Activated CD4-positive, alpha-beta T cell treated with anti-CD3 and anti-CD28 coated beads, Interleukin-2, amount 50 U/mL, for 1 hour (primary cell): ENCODE results near the gene LIMK2.
"Not testable (repeated sequence)": the region's sequence is repeated elsewhere in the genome, so short reads cannot be mapped to it uniquely, and the experiment has no call there.

ENCODE experiments used
- DNase-seq: peaks from one replicate; pipeline ENCODE4 v3.0.0-alpha.2; 2020

Gene LIMK2

GRCh38 chr22:31295360-31295759, 83.3 kb downstream of the LIMK2 start:
- DNase-seq = no peak

DNA sequence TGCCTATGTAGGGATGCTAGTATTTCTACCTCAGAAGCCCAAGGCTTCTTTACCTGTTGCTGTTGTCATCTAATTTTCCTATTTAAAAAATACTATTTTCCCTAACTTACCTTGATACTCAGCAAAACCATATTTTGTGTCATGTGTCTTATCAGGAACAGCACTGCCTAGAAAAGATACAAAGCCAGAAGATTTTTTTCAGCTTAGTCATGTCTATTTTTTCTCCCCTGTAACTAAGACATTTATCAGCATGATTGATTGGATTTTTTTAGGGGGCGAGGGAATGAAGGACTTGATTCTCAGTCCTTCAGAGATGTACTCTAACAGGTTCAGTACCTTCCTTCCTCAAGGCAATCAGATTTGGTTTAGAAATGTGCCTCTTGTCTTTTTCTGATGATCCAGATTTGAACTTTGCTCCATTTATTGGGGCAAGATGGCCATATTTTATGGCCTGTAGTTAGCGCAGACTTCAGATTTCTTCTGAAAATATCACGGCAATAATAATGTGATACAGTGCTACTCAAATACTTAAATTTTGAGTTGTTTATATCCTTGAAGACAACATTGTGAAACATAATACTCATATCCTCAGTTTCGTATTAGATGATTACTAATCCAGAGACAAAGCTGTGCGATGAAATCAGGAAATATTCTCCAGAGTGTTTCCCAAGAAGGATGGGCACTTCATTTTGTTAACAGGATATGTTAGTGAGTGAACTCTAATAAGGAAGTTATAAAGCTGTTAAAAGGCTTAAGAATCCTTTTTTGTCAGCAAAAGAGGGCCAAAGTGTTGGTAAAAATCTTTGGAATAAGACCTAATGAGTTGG, 83.9 kb downstream of the LIMK2 start:
- no peak for DNase-seq

- DNase-seq = no peak
Measured at GRCh38 chr22:31300896-31301295, 88.8 kb downstream of the LIMK2 start.

DNA sequence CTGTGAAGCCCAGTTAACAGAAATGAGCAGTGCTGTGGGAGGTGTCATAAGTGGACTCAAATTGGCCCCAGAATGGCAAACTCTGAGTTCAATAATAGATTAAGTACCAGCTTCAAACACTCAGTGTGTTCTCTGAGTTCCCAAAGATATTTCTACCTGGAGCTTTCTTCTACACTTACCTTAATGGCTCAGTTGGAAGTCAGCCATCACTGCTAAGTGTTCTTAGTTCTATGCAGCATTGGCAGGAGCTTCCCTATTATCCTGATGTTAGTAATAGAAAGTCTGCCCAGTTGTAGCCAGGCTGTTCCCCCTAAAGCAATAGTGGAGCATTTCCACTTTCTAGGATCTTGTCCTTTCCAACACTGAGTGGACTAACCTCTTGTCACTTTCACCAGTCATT, 89.9 kb downstream of the LIMK2 start:
- DNase-seq = no peak

- DNase-seq = no peak
Measured at GRCh38 chr22:31302537-31302936, 90.4 kb downstream of the LIMK2 start.

GRCh38 chr22:31305194-31305593, 93.1 kb downstream of the LIMK2 start:
- no peak for DNase-seq

- no peak for DNase-seq
Measured at GRCh38 chr22:31308181-31308580, 96.1 kb downstream of the LIMK2 start.

DNA sequence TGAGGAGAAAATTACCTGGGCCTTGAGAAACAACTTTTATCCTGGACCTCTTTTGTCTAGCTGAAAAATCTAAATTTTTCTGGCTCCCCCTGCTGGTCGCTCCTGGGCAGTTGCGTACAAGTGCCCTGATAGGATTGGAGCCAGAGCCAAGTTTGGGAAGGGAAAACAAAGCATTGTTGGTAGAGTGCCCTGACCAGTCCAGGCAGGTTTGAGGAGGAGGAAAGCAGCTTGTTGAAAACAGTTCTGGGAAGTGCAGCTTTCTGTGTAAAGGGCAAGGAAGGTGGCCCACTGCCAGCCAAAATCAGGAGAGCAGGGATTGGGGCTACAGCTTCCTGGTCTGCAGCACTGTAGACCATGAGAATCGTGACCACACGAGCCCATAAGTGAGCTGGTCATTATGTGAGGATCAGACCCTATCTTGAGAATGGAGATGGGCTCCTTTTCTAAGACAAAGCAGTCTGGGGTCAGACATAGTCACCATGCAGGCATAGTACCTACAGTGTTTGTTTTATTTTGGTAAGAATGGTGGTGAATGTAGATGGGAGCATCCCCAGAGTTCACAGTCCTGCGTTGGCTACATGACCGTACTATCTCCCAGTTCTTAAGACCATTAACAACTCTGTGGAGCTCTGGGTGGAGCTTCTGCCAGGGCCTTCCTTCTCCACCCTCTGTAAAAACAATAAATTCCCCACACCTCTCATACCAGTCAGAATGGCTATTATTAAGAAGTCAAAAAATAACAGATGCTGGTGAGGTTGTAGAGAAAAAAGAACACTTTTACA, 101.5 kb downstream of the LIMK2 start:
- DNase-seq = peak; percentile 67

GRCh38 chr22:31314220-31314619, 102.1 kb downstream of the LIMK2 start:
- not testable (repeated sequence) for DNase-seq

GRCh38 chr22:31321421-31321820, 109.3 kb downstream of the LIMK2 start:
- DNase-seq = no peak

DNA sequence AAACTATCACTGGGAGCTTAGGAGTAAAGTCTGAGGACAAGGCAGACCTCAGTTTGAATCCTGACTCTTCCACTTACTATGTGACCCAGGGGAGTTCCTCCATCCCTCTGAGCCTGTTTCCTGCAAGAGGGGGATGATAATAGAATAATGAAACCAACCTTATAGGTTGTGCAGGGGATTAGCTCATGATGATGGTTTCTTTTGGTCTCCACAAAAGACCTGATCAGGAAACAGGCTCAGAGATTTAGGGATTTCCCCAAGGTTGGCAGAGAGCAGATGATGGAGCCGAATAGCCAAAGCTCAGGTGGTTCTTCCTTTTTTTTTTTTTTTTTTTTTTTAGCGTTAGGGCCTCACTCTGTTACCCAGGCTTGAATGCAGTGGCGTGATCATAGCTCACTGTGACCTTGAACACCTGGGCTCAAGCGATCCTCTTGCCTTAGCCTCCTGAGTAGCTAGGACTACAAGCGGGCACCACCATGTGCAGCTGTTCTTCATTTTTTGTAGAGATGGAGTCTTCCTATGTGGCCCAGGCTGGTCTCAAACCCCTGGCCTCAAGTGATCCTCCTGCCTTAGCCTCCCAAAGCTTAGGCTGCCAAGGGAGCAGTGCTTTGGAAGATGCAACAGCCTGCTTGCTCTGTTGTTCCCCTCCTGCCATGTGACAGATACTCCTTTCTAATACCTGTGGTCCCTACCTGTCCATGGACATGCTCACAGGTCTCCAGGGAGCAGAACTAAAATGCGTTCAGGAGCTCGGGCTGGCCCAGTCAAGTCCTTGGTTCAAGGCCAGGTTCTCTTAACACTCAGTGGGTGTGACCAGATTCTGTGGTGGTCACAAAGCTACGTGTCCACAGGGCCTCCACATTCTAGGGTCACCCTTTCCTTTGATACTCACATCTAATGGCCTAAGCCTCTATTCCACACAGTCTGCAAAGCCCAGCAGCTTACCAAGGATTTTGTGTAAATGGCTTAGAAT, 111.8 kb downstream of the LIMK2 start:
- no peak for DNase-seq

DNA sequence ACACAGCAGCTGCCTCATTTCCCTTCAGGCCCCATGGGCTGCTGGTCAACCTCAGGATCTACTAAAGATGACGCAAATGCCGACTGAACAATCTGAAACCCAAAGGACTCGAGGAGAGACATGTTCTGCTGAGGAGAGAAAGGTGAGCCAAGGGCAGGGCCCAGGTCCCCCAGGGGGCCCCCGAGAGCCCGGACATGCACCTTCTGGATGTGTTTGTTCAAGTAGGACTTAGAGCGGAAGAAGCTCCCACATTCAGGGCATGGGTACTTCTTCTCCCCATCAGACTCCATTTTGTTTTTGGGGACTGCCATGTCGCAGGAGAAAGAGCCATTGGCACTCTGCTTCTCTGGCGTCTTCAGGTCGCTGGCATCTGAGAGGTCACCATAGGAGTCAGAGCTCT, 114.8 kb downstream of the LIMK2 start:
- no peak for DNase-seq

GRCh38 chr22:31327806-31328543, 115.9 kb downstream of the LIMK2 start:
- DNase-seq = no peak

- no peak for DNase-seq
Measured at GRCh38 chr22:31328544-31328960, 116.5 kb downstream of the LIMK2 start.

DNA sequence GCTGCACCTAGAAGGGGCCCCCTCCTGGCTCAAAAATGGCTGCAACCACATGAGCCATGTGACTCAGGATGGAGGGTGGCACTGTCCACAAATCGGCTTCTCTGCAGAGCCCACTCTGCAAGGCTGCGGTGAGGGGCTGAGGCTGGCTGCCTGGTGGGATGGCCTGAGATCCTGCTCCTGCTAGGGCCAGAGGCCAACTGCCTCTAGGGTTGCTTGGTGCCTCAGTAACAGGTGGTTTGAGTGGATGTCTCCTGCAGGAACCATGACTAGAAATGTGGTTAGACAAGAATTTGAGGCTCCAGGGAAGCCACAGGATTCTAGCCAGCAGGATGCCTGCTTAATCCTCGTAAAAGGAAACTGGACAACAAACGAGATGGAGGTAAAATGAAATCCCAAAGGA, 116.9 kb downstream of the LIMK2 start:
- no peak for DNase-seq
